Neural progenitor cell (in vitro differentiated cells): ENCODE data around the gene UTS2B.

Source experiments
- CTCF ChIP-seq: fragments of 200-600 bp; sonication (generic); IDR thresholded peaks from 2 replicates; pipeline ENCODE4 v1.5.1; 2017; ENCODE audit warnings: antibody characterized with exemption, mild to moderate bottlenecking
- EZH2 ChIP-seq: fragments of 200-600 bp; sonication (generic); IDR thresholded peaks from 2 replicates; pipeline ENCODE4 v1.6.1; 2017; ENCODE audit warnings: antibody characterized with exemption, mild to moderate bottlenecking, moderate library complexity
- EZH2phosphoT487 ChIP-seq: fragments of 200-600 bp; sonication (generic); IDR thresholded peaks from 2 replicates; pipeline ENCODE4 v1.6.1; 2017; ENCODE audit warnings: antibody characterized with exemption

GRCh38 chr3:191342006-191342405 lies 11.7 kb upstream of the UTS2B start:
- TF ChIP-seq CTCF = no peak
- TF ChIP-seq EZH2 = no peak
- no peak for TF ChIP-seq EZH2phosphoT487
